ENCODE results near the gene TMEM201. TPM values are rescaled to one million over a fixed set of nuclear protein-coding genes. Genes with fewer than 3 reads are reported as not detected.
A peak's percentile ranks its signal among the peaks of the same experiment; 100 is the strongest.

The TMEM201 gene
- total and polyA plus RNA-seq, 4 donors = 4.5 to 10.8 (median 5.8) TPM

GRCh38 chr1:9654051-9654833 lies 65.5 kb downstream of the TMEM201 start:
- Histone ChIP-seq H3K36me3 (ENCODE audit: control insufficient read depth in 4 of 4, insufficient read depth in 4 of 4, low read length in 4 of 4) (no peaks in the 10 kb centered on the region), H3K4me1 (ENCODE audit: control insufficient read depth in 5 of 5, insufficient read depth in 5 of 5, low read length in 5 of 5) (peaks cover 0 to 7% (median 0%) of the 10 kb centered on the region in 5 donors), H3K9ac (ENCODE audit: insufficient read depth in 1 of 2, low read length in 2 of 2) (no peak overlapping the region), H3K27me3 (ENCODE audit: control insufficient read depth in 3 of 3, insufficient read depth in 3 of 3, low read length in 2 of 3) (peaks cover 0 to 37% (median 28%) of the 10 kb centered on the region in 3 donors), H3K27ac (ENCODE audit: low read depth in 1 of 2, low read length in 1 of 2) (peak overlapping the region in 1 of 2 donors; percentile 49), H3K9me3 (ENCODE audit: control insufficient read depth in 4 of 4, insufficient read depth in 3 of 4, low read length in 3 of 4) (no peaks in the 10 kb centered on the region), H3K4me3 (no peak overlapping the region)
- 34 to 56% methylated on average over 25 of the region's 25 CpGs for WGBS, 2 donors
- DNase-seq = no peak
- no peak for TF ChIP-seq CTCF (IDR thresholded peaks at IDR 0.05; ENCODE audit: control extremely low read depth, extremely low read depth)
- no peak for ATAC-seq (ENCODE audit: insufficient read depth, low FRiP score)

GRCh38 chr1:9654834-9655723 lies 66.4 kb downstream of the TMEM201 start:
- no peaks in the 10 kb centered on the region for H3K9me3 ChIP-seq (ENCODE audit: control insufficient read depth in 4 of 4, insufficient read depth in 3 of 4, low read length in 3 of 4)
- H3K27ac ChIP-seq (ENCODE audit: low read depth in 1 of 2, low read length in 1 of 2) = no peak overlapping the region
- peaks cover 0 to 7% (median 0%) of the 10 kb centered on the region in 5 donors for H3K4me1 ChIP-seq (ENCODE audit: control insufficient read depth in 5 of 5, insufficient read depth in 5 of 5, low read length in 5 of 5)
- peaks cover 0 to 37% (median 28%) of the 10 kb centered on the region in 3 donors for H3K27me3 ChIP-seq (ENCODE audit: control insufficient read depth in 3 of 3, insufficient read depth in 3 of 3, low read length in 2 of 3)
- no peak for TF ChIP-seq CTCF (IDR thresholded peaks at IDR 0.05; ENCODE audit: control extremely low read depth, extremely low read depth)
- no peak for DNase-seq
- no peak for ATAC-seq (ENCODE audit: insufficient read depth, low FRiP score)
- 40 to 62% methylated on average over 16 of the region's 16 CpGs for WGBS, 2 donors
- H3K36me3 ChIP-seq (ENCODE audit: control insufficient read depth in 4 of 4, insufficient read depth in 4 of 4, low read length in 4 of 4) = no peaks in the 10 kb centered on the region
- H3K9ac ChIP-seq (ENCODE audit: insufficient read depth in 1 of 2, low read length in 2 of 2) = no peak overlapping the region
- no peak overlapping the region for H3K4me3 ChIP-seq

- Histone ChIP-seq H3K36me3 (ENCODE audit: control insufficient read depth in 4 of 4, insufficient read depth in 4 of 4, low read length in 4 of 4) (no peaks in the 10 kb centered on the region), H3K9ac (ENCODE audit: insufficient read depth in 1 of 2, low read length in 2 of 2) (no peak overlapping the region), H3K4me1 (ENCODE audit: control insufficient read depth in 5 of 5, insufficient read depth in 5 of 5, low read length in 5 of 5) (peaks cover 0 to 7% (median 0%) of the 10 kb centered on the region in 5 donors), H3K27me3 (ENCODE audit: control insufficient read depth in 3 of 3, insufficient read depth in 3 of 3, low read length in 2 of 3) (peaks cover 0 to 31% (median 22%) of the 10 kb centered on the region in 3 donors), H3K4me3 (no peak overlapping the region), H3K9me3 (ENCODE audit: control insufficient read depth in 4 of 4, insufficient read depth in 3 of 4, low read length in 3 of 4) (no peaks in the 10 kb centered on the region), H3K27ac (ENCODE audit: low read depth in 1 of 2, low read length in 1 of 2) (no peak overlapping the region)
- no peak for DNase-seq
- WGBS, 2 donors = 52 to 80% methylated on average over 11 of the region's 11 CpGs
- TF ChIP-seq CTCF (IDR thresholded peaks at IDR 0.05; ENCODE audit: control extremely low read depth, extremely low read depth) = no peak
- ATAC-seq (ENCODE audit: insufficient read depth, low FRiP score) = no peak
These were observed 67.1 kb downstream of the TMEM201 start for GRCh38 chr1:9655836-9656235.
